Naive thymus-derived CD8-positive, alpha-beta T cell (primary cell): ENCODE data around the gene RFNG. TPM values are rescaled to one million over a fixed set of nuclear protein-coding genes. Genes with fewer than 3 reads are reported as not detected.

Source experiments
- ATAC-seq, 2 donors: fragments of 150-1000 bp; cut with Tn5 transposase in 1 of 2; sonication (Bioruptor Pico), chemical (Tn5 transposase) in 1 of 2; 1 replicate in 1 of 2; 2 replicates in 1 of 2; pipeline ENCODE4 v1.10.0; 2021; ENCODE audit warnings: mild to moderate bottlenecking in 2 of 2, moderate library complexity in 2 of 2
- POLR2A ChIA-PET: fragments of 350-600 bp; sonication (Branson Sonifier 250); formaldehyde crosslinking; loops from one replicate; lab custom pipeline; 2021; ENCODE audit warnings: antibody characterized with exemption; lab: Charles Lee
- DNase-seq, 10 donors: peaks; one replicate each; pipeline versions ENCODE4 v3.0.0 to v3.0.0-alpha.2; 2020 to 2022
- H3K27ac Mint-ChIP-seq, 10 donors: one replicate each; pipeline ENCODE4 v1.8.0; 2020 to 2022; ENCODE audit warnings: mild to moderate bottlenecking in 10 of 10, mixed read lengths in 10 of 10, moderate library complexity in 4 of 10, inconsistent platforms in 1 of 10
- H3K27me3 Mint-ChIP-seq, 5 donors: one replicate each; pipeline ENCODE4 v1.8.0; 2021 to 2022; ENCODE audit warnings: mixed read lengths in 5 of 5
- H3K36me3 Mint-ChIP-seq, 3 donors: one replicate each; pipeline ENCODE4 v1.8.0; 2020 to 2022; ENCODE audit warnings: mixed read lengths in 3 of 3, mild to moderate bottlenecking in 2 of 3, inconsistent platforms in 1 of 3
- H3K4me1 Mint-ChIP-seq, 4 donors: one replicate each; pipeline ENCODE4 v1.8.0; 2021 to 2022; ENCODE audit warnings: mixed read lengths in 4 of 4
- H3K4me3 Mint-ChIP-seq, 10 donors: one replicate each; pipeline ENCODE4 v1.8.0; 2020 to 2022; ENCODE audit warnings: mild to moderate bottlenecking in 10 of 10, mixed read lengths in 10 of 10, moderate library complexity in 6 of 10, inconsistent platforms in 1 of 10
- H3K9me3 Mint-ChIP-seq, 9 donors: one replicate each; pipeline ENCODE4 v1.8.0; 2020 to 2022; ENCODE audit warnings: mixed read lengths in 9 of 9, mild to moderate bottlenecking in 3 of 9, inconsistent platforms in 1 of 9, moderate library complexity in 1 of 9
- polyA plus RNA-seq, 3 donors: library from polyadenylated mRNA; unstranded; fragments of 300-500 nt; fragmentation: Illumina TruSeq; gene quantifications; one replicate each; pipeline ENCODE4 v1.2.3, GENCODE V29; 2021
- total RNA-seq, 8 experiments: library from RNA in 2 of 8; stranded (reverse) in 2 of 8; gene quantifications; one replicate each; pipeline ENCODE4 v1.2.3 and lab custom pipeline; 2021 to 2026

RFNG gene
- total and polyA plus RNA-seq, 5 experiments from 2014 or later: 2.2 to 42.1 (median 8.5) TPM

DNA sequence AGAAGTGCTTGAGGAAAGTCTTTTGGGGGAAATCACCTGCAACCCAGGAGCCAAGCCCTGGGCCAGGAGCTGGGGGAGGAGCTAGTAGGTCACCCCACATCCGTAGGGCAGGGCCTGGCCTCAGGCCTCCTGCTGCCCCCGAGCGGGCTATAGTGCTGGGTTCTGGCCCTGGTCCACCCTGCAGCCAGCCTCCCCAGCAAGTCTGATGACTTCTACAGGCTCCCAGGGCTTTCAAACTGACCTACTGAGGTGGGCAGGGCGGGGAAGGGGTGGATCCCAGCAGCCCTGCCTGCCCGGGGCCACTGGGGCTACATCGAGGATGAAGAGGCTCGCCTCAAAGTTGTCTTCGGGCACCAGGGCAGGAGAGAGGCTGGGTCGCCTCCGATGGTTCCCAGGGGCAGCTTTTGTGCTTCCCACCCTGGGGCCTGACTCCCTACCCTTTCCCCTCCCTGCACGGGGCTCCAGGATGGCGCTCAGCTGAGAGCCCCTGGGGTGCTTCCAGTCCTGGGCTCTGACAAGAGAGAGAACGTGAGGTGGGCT lies 33.9 kb downstream of the RFNG start:
- ATAC-seq (no peak), DNase-seq (no peak)
- H3K27ac Mint-ChIP-seq: no peak overlapping the region
- no peak overlapping the region for H3K4me3 Mint-ChIP-seq
- POLR2A ChIA-PET: interaction anchor here (2.2 kb wide), 1 partner anchor 57 kb away, joined by 5 read pairs; the partner anchor contains the start of gene NOTUM
- H3K27me3 Mint-ChIP-seq: no peaks in the 10 kb centered on the region
- peaks cover 5 to 22% (median 16%) of the 10 kb centered on the region in 4 donors for H3K4me1 Mint-ChIP-seq
- H3K36me3 Mint-ChIP-seq: peaks cover 0 to 4% (median 0%) of the 10 kb centered on the region in 3 donors
- H3K9me3 Mint-ChIP-seq: no peaks in the 10 kb centered on the region

DNA sequence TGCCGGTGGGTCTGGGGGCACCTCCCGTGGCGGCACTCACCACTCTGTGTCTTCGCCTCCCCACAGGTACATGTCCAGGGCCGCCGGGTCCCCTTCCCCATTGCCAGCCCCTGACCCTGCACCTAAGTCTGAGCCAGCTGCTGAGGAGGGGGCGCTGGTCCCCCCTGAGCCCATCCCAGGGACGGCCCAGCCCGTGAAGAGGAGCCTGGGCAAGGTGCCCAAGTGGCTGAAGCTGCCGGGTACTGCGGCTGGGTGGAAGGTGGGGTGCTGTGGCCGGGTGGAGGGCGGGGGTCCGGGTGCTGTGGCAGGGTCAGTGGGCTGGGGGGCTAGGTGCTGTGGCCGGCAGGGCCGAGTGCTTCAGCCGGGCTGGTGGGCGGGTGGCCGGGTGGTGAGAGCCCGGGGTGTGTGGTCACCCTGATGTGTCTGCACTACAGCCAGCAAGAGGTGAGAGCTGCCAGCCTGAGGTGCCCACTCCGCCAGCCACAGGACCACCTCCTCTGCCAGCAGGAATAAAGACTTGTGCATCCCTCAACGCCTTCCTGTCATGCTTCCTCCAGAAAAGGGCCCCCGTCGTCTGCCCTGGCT lies 34.6 kb downstream of the RFNG start:
- H3K9me3 Mint-ChIP-seq: no peaks in the 10 kb centered on the region
- DNase-seq (no peak), ATAC-seq (no peak)
- H3K4me3 Mint-ChIP-seq: no peak overlapping the region
- no peaks in the 10 kb centered on the region for H3K27me3 Mint-ChIP-seq
- POLR2A ChIA-PET: interaction anchor here (2.2 kb wide), 1 partner anchor 56 kb away, joined by 5 read pairs; the partner anchor contains the start of gene NOTUM
- peak overlapping the region in 2 of 10 donors; percentile 22 to 49 for H3K27ac Mint-ChIP-seq
- H3K36me3 Mint-ChIP-seq: peaks cover 0 to 4% (median 0%) of the 10 kb centered on the region in 3 donors
- peaks cover 4 to 21% (median 14%) of the 10 kb centered on the region in 4 donors for H3K4me1 Mint-ChIP-seq

DNA sequence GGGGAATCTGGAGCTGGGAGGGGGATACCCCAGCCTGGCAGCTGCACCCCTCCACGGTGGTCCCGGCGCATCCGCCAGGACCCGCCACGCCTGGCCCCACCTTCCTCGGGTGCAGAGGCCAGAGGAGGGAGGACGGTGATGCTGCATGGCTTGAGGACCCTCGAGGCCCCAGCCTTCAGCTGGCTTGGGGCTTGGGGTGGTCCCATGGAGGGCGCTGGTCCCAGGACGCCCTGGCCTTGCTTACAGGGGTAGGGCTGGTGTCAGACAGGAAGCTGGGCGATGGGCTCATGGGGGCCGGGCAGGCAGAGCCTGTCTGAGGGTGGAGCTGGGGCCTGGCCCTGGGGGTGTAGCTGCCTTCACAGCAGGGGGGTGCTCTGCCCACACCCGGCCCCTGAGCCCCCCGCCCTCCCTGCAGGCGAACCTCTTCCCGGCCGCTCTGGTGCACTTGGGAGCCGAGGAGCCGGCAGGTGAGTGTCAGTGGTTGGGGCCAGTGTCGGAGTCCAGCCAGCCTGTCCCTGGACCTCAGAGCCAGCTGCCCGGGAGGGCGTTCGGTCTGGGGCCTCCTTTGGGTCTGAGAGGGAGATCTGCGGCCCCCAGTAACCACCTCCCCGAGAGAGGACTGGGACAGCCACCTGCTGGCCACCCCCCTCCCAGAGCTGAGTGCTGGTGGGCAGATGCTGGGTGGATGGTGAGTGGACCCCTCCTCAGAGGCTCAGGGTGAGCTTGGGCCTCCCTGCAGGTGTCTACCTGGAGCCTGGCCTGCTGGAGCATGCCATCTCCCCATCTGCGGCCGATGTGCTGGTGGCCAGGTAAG lies 35.3 kb downstream of the RFNG start:
- Mint-ChIP-seq H3K27me3 (no peaks in the 10 kb centered on the region), H3K4me1 (peaks cover 0 to 14% (median 7%) of the 10 kb centered on the region in 4 donors), H3K4me3 (no peak overlapping the region), H3K36me3 (peaks cover 0 to 4% (median 0%) of the 10 kb centered on the region in 3 donors), H3K9me3 (no peaks in the 10 kb centered on the region), H3K27ac (no peak overlapping the region)
- POLR2A ChIA-PET: no interaction called here
- no peak for DNase-seq
- no peak for ATAC-seq

DNA sequence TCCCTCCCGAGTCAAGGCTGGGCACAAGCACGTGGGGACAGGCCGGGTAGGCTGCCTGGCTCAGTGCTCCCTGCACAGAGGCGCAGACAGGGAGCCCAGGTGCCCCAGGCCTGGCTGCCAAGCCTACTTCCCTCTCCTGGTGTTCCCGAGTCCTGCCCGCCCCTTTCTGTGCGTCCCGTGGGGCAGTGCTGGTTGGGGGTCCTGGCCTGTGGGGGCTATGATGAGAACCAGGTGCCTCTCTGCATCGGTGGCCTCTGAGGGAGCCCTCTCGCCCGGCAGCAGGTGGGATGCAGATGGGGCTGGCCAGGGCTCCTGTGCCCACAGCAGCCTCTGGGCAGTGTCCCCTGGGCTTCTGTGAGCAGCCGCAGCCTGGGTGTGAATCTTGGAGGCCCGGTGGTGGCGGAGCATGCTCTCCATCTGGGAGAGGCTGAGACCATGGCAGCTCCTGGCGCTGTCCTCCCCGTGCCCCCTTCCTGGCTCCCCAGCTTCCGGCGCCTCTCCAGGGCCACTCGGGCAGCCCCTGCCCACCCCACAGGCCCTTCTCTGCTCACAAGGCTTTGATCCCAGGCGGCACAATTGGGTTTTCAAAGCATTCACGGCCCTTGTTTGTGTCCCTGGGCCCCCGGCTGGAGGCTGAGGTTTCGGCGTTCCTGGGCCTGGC lies 36.2 kb downstream of the RFNG start:
- peaks cover 0 to 6% (median under 1%) of the 10 kb centered on the region in 4 donors for H3K4me1 Mint-ChIP-seq
- H3K9me3 Mint-ChIP-seq: no peaks in the 10 kb centered on the region
- no peak overlapping the region for H3K4me3 Mint-ChIP-seq
- ATAC-seq (no peak), DNase-seq (no peak)
- POLR2A ChIA-PET: no interaction called here
- H3K36me3 Mint-ChIP-seq: peaks cover 0 to 4% (median 0%) of the 10 kb centered on the region in 3 donors
- no peaks in the 10 kb centered on the region for H3K27me3 Mint-ChIP-seq
- H3K27ac Mint-ChIP-seq: no peak overlapping the region

DNA sequence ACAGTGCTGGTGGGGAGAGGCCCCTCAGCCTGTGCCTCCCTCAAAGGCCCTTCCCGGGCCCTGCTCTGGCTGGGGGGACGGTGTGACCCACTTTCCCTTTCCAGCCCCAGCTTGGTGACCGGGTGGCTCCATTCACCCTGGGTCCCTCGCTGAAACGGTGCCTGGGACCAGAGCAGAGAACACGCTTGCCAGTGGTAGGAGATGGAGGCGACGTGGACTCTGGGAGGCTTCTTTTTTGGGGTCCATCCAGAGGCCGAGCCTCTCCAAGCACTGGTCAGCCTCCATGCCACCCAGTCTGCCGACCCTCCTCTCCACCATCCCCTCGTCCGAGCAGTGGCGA lies 36.7 kb downstream of the RFNG start:
- Mint-ChIP-seq H3K36me3 (peaks cover 0 to 4% (median 0%) of the 10 kb centered on the region in 3 donors), H3K9me3 (no peaks in the 10 kb centered on the region), H3K27ac (no peak overlapping the region), H3K4me1 (peaks cover 0 to 1% (median under 1%) of the 10 kb centered on the region in 4 donors), H3K27me3 (no peaks in the 10 kb centered on the region), H3K4me3 (no peak overlapping the region)
- DNase-seq (no peak), ATAC-seq (no peak)
- POLR2A ChIA-PET: no interaction called here

DNA sequence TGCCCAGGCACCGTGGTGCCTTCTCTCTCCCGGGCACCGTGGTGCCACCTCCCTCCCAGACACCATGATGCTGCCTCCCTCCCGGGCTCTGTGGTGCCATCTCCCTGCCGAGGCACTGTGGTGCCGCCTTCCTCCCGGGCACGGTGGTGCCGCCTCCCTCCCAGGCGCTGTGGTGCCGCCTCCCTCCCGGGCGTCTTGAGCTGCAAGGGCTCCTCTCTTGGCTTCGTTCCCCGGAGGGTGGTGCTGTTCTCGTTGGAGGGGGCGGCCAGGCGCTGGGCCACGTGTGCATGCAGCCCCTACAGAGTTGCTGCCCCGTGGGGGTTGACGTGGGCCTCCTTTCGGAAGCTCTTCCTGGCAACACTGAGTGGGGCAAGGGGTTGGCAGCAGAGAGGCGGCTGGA lies 37.2 kb downstream of the RFNG start:
- Mint-ChIP-seq H3K27me3 (no peaks in the 10 kb centered on the region), H3K4me3 (no peak overlapping the region), H3K27ac (no peak overlapping the region), H3K36me3 (peaks cover 0 to 4% (median 0%) of the 10 kb centered on the region in 3 donors), H3K9me3 (no peaks in the 10 kb centered on the region), H3K4me1 (no peaks in the 10 kb centered on the region)
- POLR2A ChIA-PET: no interaction called here
- ATAC-seq (no peak), DNase-seq (no peak)

DNA sequence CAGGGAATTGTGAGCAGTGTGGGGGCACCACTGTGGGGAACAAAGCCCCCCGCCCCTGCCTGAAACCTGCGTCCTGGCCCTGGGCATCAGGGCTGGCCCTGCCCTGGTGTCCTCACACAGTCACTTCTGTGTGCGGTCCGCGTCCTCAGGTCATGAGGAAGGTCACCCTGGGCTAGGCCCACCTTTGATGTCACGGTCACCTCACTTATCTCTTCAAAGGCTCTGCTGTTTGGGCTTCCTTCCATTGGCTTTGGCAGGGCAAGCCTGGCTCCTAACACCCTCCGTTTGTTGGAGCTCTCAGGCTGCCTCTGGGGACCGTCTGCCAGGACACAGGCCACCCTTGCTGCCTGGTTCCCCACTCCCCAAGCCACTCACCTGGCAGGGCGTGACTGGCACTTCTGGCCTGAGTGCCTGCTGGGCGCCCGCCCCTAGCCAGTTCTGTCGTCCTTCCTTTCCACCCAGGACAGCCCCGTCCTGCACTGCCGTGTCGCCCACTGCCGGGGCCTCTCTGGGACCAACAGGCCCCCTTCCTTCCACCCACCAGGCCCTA lies 37.8 kb downstream of the RFNG start:
- no peaks in the 10 kb centered on the region for H3K9me3 Mint-ChIP-seq
- no peaks in the 10 kb centered on the region for H3K4me1 Mint-ChIP-seq
- DNase-seq (no peak), ATAC-seq (no peak)
- H3K4me3 Mint-ChIP-seq: no peak overlapping the region
- POLR2A ChIA-PET: no interaction called here
- H3K27ac Mint-ChIP-seq: no peak overlapping the region
- no peaks in the 10 kb centered on the region for H3K27me3 Mint-ChIP-seq
- H3K36me3 Mint-ChIP-seq: peaks cover 0 to 4% (median 0%) of the 10 kb centered on the region in 3 donors

DNA sequence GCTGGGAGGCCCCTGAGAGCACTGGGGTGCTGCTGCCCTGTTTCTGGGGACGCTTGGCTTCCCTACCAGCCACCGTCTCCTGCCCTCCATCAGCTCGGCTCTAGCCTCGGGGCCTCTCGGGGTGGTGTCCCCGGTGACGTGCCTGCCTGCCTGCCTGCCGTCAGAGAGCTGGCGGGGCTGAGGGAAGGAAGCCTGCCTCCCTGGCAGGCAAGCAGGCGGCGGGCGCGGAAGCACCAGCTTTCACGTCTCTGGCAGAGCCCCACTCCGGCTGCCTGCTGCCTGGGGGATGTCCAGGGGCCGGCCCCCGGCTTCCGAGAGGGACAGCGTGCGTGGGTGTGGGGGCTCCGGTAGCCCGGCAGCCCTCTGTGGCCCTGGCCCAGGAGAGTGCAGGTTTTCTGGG lies 38.3 kb downstream of the RFNG start:
- ATAC-seq (no peak), DNase-seq (no peak)
- no peaks in the 10 kb centered on the region for H3K9me3 Mint-ChIP-seq
- H3K36me3 Mint-ChIP-seq: no peaks in the 10 kb centered on the region
- H3K27ac Mint-ChIP-seq: no peak overlapping the region
- H3K4me3 Mint-ChIP-seq: no peak overlapping the region
- H3K27me3 Mint-ChIP-seq: no peaks in the 10 kb centered on the region
- POLR2A ChIA-PET: no interaction called here
- H3K4me1 Mint-ChIP-seq: no peaks in the 10 kb centered on the region

DNA sequence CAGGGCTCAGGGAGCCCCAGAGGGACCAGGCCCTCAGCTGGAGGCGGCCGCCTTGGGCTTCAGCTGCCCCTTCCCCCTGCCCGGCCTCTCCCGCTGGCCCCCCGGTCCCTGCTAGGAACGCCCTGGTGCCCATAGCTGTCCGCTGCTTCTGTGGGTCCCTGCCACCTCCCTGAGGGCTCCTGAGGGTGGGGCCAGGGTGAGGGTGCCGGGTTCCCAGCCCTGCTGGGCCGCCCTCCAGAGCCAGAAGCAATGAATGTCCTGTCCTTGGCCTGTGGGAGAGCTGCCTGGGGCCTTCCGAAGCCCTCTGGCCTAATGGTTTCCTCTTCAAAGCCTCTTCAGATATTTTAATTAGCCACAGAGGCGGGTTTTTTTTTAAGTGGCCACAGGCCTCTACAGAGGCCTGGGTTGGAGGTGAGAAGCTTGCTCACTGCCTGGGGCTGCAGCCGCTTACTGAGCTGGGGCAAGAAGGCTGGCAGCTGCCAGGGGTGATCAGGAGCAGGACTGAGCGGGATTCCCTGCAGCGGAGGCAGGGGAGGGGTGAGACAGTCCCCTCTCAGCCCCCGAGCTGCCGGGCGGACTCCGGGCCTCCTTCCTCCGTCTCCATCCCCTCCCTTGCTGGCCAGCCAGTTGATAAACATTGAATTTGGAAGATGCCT lies 38.8 kb downstream of the RFNG start:
- DNase-seq (no peak), ATAC-seq (no peak)
- POLR2A ChIA-PET: no interaction called here
- Mint-ChIP-seq H3K36me3 (no peaks in the 10 kb centered on the region), H3K27ac (no peak overlapping the region), H3K4me1 (no peaks in the 10 kb centered on the region), H3K9me3 (no peaks in the 10 kb centered on the region), H3K27me3 (no peaks in the 10 kb centered on the region), H3K4me3 (no peak overlapping the region)

DNA sequence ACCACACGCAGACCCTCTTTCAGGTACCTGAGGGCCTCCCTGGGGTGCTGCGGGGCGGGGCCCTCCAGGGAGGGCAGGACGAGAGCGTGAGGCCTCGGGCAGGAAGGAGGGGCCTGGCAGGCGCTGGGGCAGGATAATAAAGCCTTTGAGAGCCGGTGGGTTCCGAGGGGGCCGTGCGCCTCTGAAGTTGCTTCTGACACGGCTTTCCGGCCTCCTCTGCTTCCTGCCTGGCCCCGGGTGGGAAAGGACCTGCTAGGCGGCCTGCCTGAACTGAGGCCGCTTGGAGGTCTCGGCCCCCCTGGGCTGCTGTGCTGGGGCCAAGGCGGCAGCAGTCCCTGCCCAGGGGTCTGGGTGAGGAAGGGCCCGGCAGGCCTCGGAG lies 39.4 kb downstream of the RFNG start:
- POLR2A ChIA-PET: no interaction called here
- Mint-ChIP-seq H3K4me3 (no peak overlapping the region), H3K36me3 (no peaks in the 10 kb centered on the region), H3K9me3 (no peaks in the 10 kb centered on the region), H3K27me3 (no peaks in the 10 kb centered on the region), H3K4me1 (no peaks in the 10 kb centered on the region), H3K27ac (no peak overlapping the region)
- ATAC-seq (no peak), DNase-seq (no peak)

DNA sequence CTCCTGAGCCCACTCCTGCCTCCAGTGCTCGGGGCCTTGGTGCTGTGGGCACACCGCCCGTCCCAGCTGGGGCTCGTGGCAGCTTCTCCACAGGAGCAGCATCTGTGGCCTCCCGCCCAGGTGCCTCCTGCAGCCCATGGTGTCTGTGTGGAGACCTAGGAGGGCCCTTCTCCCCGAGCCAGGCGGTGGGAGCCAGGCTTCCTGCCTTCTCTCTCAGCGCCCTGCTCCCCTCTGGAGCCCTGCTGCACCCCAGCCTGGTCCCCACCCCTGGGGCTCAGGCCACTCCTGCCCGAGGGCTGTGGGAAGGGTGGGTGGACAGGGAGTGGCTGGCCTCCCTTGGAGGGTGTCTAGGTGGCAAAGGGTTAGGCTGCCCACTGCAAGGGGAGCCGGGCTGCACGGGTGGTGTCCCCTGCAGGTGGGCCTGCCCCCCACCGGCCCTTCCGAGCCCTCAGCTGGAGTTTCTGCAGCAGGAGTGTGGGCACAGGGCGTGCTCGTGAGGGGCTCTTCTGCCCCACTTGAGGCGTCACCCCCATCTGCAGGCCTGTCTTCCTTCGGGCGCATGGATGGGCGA lies 39.9 kb downstream of the RFNG start:
- no peak for ATAC-seq
- no peaks in the 10 kb centered on the region for H3K27me3 Mint-ChIP-seq
- no peak overlapping the region for H3K27ac Mint-ChIP-seq
- H3K9me3 Mint-ChIP-seq: no peaks in the 10 kb centered on the region
- H3K4me1 Mint-ChIP-seq: no peaks in the 10 kb centered on the region
- H3K36me3 Mint-ChIP-seq: no peaks in the 10 kb centered on the region
- DNase-seq: no peak
- no peak overlapping the region for H3K4me3 Mint-ChIP-seq
- POLR2A ChIA-PET: no interaction called here
